Measurements from ENCODE around the gene TSHZ2.
"Not testable (repeated sequence)": the region's sequence is repeated elsewhere in the genome, so short reads cannot be mapped to it uniquely, and the experiment has no call there.

Gene TSHZ2

GRCh38 chr20:53024653-53025052 lies 52.5 kb downstream of the TSHZ2 start:
- not testable (repeated sequence) for DNase-seq (ENCODE audit: extremely low read depth in 1 of 2, low read depth in 1 of 2)

- no peak for DNase-seq (ENCODE audit: extremely low read depth in 1 of 2, low read depth in 1 of 2)
Measured at GRCh38 chr20:53027089-53027488, 54.9 kb downstream of the TSHZ2 start.

- no peak for DNase-seq (ENCODE audit: extremely low read depth in 1 of 2, low read depth in 1 of 2)
Measured at GRCh38 chr20:53028337-53029007, 56.3 kb downstream of the TSHZ2 start.

- no peak for DNase-seq (ENCODE audit: extremely low read depth in 1 of 2, low read depth in 1 of 2)
Measured at GRCh38 chr20:53030061-53030460, 57.9 kb downstream of the TSHZ2 start.

GRCh38 chr20:53032046-53032445 lies 59.9 kb downstream of the TSHZ2 start:
- no peak for DNase-seq (ENCODE audit: extremely low read depth in 1 of 2, low read depth in 1 of 2)

GRCh38 chr20:53032478-53032932 lies 60.3 kb downstream of the TSHZ2 start:
- no peak for DNase-seq (ENCODE audit: extremely low read depth in 1 of 2, low read depth in 1 of 2)

GRCh38 chr20:53033176-53033575 lies 61.0 kb downstream of the TSHZ2 start:
- DNase-seq (ENCODE audit: extremely low read depth in 1 of 2, low read depth in 1 of 2) = no peak

- no peak for DNase-seq (ENCODE audit: extremely low read depth in 1 of 2, low read depth in 1 of 2)
Measured at GRCh38 chr20:53034899-53035298, 62.7 kb downstream of the TSHZ2 start.

GRCh38 chr20:53036992-53037391 lies 64.8 kb downstream of the TSHZ2 start:
- no peak for DNase-seq (ENCODE audit: extremely low read depth in 1 of 2, low read depth in 1 of 2)

- DNase-seq (ENCODE audit: extremely low read depth in 1 of 2, low read depth in 1 of 2) = no peak
Measured at GRCh38 chr20:53037621-53038020, 65.5 kb downstream of the TSHZ2 start.

- DNase-seq (ENCODE audit: extremely low read depth in 1 of 2, low read depth in 1 of 2) = no peak
Measured at GRCh38 chr20:53038299-53038698, 66.1 kb downstream of the TSHZ2 start.

- no peak for DNase-seq (ENCODE audit: extremely low read depth in 1 of 2, low read depth in 1 of 2)
Measured at GRCh38 chr20:53040693-53041589, 68.8 kb downstream of the TSHZ2 start.

GRCh38 chr20:53042521-53042920 lies 70.4 kb downstream of the TSHZ2 start:
- no peak for DNase-seq (ENCODE audit: extremely low read depth in 1 of 2, low read depth in 1 of 2)

GRCh38 chr20:53044296-53044695 lies 72.1 kb downstream of the TSHZ2 start:
- no peak for DNase-seq (ENCODE audit: extremely low read depth in 1 of 2, low read depth in 1 of 2)

GRCh38 chr20:53045941-53046340 lies 73.8 kb downstream of the TSHZ2 start:
- DNase-seq (ENCODE audit: extremely low read depth in 1 of 2, low read depth in 1 of 2) = no peak

GRCh38 chr20:53047203-53047602 lies 75.0 kb downstream of the TSHZ2 start:
- no peak for DNase-seq (ENCODE audit: extremely low read depth in 1 of 2, low read depth in 1 of 2)

GRCh38 chr20:53048387-53048786 lies 76.2 kb downstream of the TSHZ2 start:
- no peak for DNase-seq (ENCODE audit: extremely low read depth in 1 of 2, low read depth in 1 of 2)

GRCh38 chr20:53050338-53050737 lies 78.2 kb downstream of the TSHZ2 start:
- no peak for DNase-seq (ENCODE audit: extremely low read depth in 1 of 2, low read depth in 1 of 2)

- DNase-seq (ENCODE audit: extremely low read depth in 1 of 2, low read depth in 1 of 2) = no peak
Measured at GRCh38 chr20:53052380-53052779, 80.2 kb downstream of the TSHZ2 start.

GRCh38 chr20:53053595-53053994 lies 81.4 kb downstream of the TSHZ2 start:
- DNase-seq (ENCODE audit: extremely low read depth in 1 of 2, low read depth in 1 of 2) = no peak

- no peak for DNase-seq (ENCODE audit: extremely low read depth in 1 of 2, low read depth in 1 of 2)
Measured at GRCh38 chr20:53055367-53056067, 83.4 kb downstream of the TSHZ2 start.
